GOT3 (cell line): ENCODE data around the gene TRAF6.
"Not testable (repeated sequence)": the region's sequence is repeated elsewhere in the genome, so short reads cannot be mapped to it uniquely, and the experiment has no call there.

Experiments used
- DNase-seq: peaks from one replicate; lab custom pipeline; 2025; ENCODE audit warnings: mixed read lengths; lab: John Stamatoyannopoulos, UW

Gene TRAF6, protein sequence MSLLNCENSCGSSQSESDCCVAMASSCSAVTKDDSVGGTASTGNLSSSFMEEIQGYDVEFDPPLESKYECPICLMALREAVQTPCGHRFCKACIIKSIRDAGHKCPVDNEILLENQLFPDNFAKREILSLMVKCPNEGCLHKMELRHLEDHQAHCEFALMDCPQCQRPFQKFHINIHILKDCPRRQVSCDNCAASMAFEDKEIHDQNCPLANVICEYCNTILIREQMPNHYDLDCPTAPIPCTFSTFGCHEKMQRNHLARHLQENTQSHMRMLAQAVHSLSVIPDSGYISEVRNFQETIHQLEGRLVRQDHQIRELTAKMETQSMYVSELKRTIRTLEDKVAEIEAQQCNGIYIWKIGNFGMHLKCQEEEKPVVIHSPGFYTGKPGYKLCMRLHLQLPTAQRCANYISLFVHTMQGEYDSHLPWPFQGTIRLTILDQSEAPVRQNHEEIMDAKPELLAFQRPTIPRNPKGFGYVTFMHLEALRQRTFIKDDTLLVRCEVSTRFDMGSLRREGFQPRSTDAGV

DNA sequence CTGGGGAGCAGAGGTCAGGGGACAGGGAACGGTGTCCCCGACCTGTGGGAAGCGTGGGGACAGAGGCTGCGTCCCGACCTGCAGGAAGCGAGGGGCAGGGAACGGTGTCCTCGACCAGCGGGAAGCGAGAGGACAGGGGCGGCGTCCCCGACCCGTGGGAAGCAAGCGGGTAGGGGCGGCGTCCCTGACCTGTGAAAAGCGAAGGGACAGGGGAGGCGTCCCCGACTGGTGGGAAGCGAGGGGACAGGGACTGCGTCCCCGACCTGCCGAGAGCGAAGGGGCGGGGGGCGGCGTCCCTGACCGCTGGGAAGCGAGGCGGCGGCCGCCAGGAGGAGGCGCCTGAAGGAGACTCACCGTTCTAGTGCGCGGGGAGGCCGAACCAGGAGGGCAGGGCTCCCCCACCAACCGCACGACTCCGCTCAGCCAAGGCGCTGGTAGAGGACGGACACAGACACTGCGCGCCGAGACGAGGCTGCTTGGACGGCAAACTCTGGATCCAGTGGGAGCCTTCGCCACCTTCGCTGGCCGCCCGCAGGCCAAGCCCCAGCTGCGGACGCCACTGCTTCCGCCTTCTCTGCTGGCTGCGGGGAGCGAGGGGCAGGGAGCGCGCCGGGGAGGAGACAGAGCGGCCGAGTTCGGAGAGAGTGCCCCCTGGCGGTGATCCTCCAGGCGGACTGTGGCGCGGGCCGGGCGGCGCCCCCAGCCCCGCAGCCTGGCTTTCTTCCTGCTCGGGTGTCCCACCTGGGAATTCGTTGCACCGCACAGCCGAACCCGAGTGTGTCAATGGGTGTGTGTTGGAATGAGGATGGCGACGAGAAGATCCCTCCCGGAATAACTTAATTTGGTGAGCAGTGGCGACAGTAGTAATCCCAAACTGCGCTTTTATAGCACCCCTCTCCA lies at the start of gene TRAF6:
TSS of gene TRAF6 (minus strand) at position 579 of the 900 bp plus-strand sequence. CDS start 8,757 bp downstream, outside the sequence.
- DNase-seq = peak; percentile 68

DNA sequence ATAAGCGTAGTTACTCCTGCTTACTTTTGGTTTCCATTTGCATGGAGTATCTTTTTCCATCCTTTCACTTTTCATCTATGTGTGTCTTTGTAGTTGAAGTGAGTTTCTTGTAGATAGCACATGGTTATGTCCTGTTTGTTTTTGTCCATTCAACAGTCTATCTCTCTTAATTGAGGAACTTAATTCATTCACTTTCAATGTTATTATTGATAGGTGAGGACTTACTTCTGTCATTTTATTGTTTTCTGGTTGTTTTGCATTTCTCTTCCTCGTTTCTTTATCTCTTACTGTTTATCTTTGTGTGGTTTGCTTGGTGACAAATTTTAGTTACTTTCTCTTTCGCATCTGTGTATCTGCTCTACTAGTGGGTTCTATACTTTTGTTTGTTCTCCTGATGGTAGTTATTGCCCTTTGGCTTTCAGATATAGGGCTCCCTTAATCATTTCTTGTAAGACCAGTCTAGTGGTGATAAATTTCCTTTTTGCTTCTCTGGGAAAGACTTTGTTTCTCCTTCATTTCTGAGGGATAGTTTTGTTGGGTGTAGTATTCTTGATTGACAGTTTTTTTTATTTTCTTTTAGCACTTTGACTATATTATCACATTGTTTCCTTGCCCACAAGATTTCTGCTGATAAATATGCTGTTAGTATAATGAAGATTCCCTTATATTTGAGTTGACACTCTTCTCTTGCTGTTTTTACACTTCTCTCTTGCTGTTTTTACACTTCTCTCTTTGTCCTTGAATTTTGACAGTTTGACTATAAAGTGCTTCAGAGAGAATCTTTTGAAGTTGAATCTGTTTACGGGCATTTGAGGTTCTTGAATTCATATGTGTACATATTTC lies 48.7 kb upstream of the TRAF6 start:
- DNase-seq = no peak

DNA sequence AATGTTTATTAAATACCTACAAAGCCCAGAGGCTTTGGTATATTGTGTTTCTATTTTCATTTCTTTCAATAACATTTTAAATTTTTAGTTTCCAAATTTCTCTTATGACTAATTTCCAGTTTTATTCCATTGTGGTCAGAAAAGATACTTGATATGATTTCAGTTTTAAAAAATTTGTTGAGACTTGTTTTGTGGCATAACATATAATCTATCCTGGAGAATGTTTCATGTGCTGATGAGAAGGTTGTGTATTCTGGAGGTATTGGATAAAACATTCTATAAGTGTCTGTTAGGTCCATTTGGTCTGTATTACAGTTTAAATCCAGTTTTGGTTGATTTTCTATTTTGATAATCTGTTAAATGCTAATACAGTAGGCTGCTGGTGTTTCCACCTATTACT lies 47.9 kb upstream of the TRAF6 start:
- DNase-seq = no peak

DNA sequence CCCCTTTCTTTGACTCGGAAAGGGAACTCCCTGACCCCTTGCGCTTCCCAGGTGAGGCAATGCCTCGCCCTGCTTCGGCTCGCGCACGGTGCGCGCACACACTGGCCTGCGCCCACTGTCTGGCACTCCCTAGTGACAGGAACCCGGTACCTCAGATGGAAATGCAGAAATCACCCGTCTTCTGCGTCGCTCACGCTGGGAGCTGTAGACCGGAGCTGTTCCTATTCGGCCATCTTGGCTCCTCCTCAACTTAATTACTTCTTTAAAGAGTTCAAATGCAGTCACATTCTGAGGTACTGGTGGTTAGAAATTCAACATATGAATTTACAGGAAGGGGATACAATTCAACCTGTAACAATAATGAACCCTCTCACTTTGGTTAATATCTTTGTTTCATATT lies 47.3 kb upstream of the TRAF6 start:
- not testable (repeated sequence) for DNase-seq

DNA sequence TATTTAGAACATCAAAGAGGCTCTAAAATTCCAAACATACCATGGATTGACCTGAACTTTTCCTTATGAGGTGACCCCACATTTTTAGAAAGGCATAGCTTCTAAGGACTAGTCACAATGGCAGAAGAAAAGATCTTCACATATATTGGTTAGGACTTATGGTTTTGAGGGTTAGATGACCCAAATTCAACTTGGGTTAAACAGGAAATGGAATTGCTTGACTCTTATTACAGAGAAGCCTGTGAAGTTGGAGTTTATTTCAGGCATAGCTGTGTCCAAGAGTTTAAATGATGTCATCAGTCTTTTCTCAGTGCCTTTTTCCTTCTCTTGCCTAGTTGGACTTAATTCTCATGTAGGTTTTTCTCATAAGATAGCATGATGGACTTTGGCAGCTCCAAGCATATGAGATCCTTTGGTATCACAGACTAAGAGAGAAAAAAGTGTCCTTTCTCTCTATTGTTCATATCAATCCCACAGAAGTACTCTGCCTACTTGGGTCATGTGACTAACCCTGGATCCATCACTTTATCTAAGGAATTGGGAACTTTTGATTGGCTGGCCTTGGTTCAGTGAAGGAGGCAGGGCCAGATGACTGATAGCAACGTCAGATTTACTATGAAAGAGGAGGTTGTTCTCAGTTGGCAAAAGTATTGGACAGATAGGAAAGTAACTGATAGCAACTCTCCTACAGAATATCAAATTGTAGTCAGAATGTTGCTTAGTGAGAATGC lies 40.5 kb upstream of the TRAF6 start:
- no peak for DNase-seq

DNA sequence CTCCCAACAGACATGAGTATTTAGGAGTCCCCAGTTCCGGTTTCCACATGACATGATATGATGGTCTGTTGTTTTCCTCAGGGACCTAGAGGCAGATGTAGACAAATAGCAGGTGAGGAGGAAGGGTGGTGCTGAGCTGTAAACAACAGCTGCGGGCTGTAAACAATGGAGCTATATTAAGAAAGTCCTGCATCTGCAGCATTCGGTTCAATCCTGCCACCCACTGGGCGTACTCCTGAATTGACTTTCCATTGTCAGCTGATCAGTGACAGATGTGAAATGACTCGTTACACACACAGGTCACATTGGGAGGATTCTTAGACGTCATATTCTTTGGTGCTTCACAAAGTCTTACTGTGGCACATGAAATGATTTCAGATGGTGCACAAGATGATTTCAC lies 30.9 kb upstream of the TRAF6 start:
- no peak for DNase-seq

DNA sequence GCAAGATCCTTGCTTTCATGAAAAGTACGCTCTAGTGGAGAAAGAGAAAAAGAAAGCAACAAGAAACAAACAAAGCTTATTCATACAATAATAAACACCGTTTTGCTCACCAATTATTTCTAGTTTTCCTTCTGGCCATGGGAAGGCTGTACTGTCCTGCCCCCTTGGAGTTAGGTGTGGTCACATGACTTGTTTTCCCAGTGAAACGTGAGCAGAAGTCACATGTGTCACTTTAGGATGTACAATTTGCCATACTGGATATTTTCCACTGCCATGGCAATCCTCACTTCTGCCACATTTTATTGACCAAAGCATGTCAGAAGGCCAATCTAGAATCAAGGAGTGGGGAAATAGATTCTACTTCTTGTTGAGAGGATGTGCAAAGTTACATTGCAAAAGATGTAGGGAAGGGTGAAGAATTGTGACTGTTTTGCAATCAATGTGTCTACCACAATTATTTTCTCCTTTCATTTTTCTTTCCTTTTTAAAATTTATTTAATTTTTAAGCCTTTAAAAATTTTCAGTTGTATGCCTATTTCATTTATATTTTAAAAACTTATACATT lies 24.3 kb upstream of the TRAF6 start:
- DNase-seq = no peak

DNA sequence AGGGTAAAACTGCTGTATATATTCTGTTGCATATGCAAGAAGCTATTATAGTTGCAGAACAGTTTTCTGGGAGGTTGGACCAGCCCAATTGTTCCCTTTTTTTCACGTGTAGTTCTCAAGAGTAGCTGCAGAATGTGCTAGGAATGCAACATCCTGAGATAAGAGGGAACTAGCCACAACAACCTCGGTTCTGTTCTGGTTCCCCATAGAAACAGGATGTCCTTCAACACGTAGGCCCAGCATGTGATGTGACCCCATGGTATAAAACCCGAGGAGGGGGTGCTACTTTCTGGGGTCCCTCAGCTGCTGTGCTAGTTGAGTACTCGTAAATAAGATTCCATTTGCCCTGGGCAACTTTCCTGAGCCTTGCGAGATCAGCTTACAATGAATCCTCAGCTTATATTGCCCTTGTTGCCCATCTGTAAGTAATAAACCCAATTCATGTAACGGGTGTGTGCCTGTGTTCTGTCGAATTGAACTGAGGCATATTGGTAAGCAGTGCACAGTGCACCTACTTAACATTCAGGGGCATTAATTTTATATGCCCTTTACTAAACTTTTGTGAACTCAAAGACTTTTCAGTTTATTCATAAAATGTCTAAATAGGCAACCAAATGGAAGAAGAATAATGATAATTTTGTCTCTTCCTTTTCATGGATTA lies 23.0 kb upstream of the TRAF6 start:
- no peak for DNase-seq

DNA sequence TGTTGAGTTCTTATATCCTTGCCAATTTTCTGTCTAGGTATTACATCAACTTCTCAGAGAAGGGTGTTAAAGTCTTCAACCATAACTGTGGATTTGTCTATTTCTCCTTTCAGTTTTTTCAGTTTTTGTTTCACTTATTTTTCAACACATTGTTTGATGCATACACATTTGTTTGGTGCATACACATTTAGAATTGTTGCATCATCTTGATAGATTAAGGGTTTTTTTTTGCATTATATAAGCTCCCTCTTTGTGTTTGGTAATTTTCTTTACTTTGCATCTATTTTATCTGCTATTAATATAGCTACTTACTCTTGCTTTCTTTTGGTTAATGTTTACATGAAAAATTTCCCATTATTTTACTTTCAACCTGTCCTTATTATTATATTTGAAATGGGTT lies 20.8 kb upstream of the TRAF6 start:
- no peak for DNase-seq

DNA sequence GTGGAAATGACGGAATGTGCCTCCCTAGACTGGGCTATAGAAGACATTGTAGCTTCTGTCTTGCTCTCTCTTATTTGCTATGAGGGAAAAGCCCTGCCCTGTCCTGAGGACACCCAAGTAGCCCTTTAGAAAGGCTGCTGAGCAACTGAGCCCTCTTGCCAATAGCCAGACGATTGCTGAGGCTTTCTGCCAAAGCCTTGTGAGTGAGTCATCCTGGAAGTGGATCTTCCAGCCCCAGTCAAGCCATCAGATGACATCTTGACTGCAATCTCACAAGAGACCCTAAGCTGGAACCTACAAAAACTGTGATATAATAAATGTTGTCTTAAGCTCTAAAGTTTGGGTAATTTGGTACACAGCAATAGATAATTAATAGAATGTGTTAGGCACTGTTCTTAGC lies 3.9 kb upstream of the TRAF6 start:
- no peak for DNase-seq

DNA sequence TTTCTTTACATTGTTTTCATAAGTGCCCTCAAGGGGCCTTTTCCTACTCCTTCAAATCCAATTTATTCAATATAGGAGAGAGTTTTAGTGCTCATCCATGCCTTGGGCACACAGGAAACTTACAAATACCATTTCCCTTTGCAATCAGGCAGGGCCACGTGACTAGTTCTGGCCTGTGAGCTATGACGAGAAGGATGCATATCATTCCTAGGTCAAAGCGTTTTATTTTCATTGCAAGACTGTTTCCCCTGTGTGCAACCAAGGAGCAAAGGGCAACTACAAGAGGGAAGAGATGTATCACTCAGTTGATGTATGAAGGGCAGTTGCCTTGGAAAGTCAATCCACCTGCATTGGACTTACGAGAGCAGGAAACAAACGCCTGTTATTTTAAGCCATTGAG lies 1.9 kb upstream of the TRAF6 start:
- DNase-seq = no peak

DNA sequence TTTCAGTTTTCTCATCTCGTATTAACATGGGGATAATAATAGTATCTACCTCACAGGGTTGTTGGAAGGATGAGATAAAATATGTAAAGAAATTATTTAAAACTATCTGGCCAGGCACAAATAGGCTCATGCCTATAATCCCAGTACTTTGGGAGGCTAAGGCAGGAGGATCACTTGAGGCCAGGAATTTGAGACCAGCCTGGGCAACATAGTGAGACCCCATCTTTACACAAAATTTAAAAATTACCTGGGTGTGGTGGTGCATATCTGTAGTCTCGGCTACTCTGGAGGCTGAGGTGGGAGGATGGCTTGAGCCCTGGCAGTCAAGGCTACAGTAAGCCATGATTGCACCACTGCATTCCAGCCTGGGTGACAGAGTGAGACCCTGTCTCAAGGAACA lies 990 bp upstream of the TRAF6 start:
- DNase-seq = not testable (repeated sequence)

DNA sequence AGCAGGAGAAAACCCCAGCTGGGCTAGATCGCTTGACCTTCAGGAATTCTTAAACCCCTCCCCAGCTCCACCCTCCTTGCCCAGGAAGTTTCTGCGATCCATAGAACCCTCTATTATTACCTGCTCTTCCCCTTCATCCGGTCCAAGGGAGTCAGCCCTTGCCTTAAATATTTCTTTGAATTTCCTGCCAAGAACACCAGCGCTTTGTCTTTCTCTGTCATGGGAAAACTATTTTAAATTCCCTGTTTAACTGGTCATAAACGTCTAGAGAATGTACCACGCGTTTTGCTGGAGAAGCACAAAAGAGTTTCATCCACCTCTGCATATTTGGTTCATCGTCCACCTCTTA lies 496 bp upstream of the TRAF6 start:
- DNase-seq = no peak

DNA sequence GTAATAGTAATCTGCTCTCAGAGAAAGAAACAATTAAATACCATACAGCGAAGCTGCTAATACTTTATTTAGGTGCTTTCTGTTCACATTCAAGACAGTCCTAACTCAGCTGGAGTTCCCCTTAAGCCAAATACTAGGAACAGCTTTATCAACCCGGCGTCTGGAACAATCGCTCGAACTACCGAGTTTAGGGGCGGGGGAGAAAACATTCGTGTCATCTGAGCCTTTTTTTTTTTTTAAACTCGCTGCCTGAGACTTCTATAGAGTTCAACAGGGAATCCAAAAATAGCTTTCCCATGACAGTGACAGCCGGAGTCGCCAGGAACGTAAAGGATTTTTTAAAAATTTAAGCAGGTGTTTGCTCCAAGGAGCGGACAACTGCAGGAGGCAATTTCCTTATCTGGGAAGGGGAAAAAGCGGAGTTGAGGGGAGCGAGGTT lies 852 bp downstream of the TRAF6 start:
- no peak for DNase-seq

DNA sequence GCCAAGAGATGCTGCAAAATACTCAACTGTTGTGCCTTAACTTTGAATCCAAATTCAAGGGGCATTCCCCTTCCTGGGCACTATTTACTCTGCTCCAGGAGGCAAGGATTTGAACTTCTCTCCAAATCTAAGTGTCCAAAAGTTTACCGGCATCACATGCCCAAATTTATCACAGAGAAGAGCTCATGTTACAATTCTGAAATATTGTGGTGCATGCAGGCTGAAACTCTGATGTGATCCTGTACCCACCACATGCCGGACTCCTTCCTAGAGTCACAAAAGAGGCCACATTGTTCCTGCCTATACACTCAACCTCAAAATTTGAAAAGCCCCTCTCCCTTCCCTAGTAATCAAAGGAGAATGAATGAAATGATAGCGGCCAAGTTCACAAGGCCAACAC lies 1.3 kb downstream of the TRAF6 start:
- no peak for DNase-seq

DNA sequence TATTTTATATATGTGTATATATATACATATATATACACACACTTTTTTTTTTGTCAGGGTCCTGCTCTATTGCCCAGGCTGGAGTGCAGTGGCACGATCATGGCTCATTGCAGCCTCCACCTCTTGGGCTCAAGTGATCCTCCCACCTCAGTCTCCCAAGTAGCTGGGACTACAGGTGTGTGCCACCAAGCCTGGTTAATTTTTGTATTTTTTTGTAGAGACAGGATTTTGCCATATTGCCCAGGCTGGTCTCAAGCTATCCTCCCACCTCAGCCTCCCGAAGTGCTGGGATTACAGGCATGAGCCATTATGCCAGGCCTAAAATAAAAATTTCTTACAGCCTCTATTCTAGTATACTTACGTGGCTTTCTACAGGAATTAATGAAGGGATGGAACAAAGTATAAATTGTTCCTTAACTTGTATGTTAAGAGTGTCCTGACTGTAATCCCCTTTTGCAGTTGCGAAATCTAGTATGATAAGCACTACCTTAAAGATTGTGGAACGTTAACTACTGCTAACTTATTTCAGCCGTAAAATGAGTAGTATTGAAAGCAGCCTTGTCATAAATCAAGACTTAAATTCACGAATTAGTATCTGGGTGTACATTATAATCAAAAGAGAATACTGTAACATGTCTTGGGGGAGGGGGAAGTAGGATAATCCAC lies 2.1 kb downstream of the TRAF6 start:
- no peak for DNase-seq

DNA sequence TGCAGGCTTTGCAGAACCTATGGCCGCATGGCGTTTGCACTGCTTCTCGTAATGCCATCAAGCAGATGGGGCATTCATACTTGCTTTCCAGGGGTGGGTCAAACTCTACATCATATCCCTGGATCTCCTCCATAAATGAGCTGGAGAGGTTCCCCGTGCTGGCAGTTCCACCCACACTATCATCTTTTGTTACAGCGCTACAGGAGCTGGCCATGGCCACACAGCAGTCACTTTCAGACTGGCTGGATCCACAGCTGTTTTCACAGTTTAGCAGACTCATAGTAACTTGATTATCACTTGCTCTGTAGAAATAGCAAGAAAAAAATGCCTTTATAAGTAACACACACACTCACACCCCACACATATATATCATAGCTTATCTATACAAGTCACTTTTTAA lies 8.8 kb downstream of the TRAF6 start:
- DNase-seq = no peak

DNA sequence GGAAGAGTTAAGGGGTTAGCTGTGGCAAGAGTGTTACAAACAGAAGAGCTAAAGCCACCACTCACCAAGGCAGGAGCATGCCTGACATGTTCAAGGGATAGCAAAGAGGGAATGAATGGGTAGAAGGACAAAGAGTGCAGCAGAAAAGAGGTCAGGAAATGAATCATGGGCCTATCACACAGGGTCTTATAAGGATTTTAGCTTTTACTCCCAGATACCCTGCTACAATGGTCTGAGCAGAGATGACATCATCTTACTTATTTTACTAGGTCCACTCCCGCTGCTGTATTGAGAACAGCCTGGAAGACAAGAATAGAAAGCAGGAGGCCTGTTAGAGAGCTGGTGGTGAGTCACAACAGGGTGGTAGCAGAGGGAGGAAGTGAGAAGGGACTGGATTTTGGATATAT lies 9.8 kb downstream of the TRAF6 start:
- DNase-seq = no peak

DNA sequence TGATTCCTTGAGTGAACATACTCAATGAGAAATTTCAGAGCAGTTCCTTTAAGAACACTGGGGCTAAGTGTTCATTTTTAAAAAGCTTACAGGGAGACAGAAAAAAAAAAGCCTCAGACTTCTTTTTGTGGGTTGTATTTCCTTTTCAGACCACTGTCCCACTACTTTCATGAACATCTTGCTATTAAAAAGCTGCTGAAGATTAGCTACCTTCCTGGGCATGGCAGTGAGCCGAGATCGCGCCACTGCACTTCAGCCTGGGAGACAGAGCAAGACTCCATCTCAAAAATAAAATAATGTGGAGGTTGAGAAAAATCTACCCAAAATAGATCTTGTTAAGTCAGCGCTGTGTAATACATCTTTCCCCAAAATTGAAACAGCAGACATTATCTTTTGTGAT lies 10.8 kb downstream of the TRAF6 start:
- DNase-seq = no peak

DNA sequence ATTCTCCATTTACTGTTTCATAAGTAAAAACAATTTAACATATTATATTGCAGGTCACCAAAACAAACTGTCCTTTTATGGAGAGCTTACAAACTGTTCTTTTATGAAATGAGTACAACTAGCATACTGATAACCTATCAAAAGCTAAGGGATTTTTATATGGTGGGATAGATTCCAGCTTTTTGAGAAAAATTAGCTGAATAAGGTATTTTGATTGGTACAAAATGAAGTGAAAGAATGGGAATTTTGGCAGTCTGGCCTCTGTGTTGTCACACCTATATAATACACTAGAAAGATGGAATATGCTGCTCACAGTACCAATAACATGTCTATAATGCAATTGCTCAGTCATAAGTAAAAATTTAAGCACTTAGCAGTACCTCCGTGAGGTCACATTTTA lies 11.4 kb downstream of the TRAF6 start:
- DNase-seq = no peak
